GM19438 (cell line): ENCODE results near the gene FKRP.
A peak's percentile ranks its signal among the peaks of the same experiment; 100 is the strongest.
"Not testable (repeated sequence)": the region's sequence is repeated elsewhere in the genome, so short reads cannot be mapped to it uniquely, and the experiment has no call there.

Experiments
- ATAC-seq: cut with Tn5 transposase; IDR thresholded peaks from one replicate; pipeline ENCODE4 v1.9.1; 2021; ENCODE audit warnings: low read depth; ENCODE audit not compliant: unreplicated experiment

Gene FKRP

DNA sequence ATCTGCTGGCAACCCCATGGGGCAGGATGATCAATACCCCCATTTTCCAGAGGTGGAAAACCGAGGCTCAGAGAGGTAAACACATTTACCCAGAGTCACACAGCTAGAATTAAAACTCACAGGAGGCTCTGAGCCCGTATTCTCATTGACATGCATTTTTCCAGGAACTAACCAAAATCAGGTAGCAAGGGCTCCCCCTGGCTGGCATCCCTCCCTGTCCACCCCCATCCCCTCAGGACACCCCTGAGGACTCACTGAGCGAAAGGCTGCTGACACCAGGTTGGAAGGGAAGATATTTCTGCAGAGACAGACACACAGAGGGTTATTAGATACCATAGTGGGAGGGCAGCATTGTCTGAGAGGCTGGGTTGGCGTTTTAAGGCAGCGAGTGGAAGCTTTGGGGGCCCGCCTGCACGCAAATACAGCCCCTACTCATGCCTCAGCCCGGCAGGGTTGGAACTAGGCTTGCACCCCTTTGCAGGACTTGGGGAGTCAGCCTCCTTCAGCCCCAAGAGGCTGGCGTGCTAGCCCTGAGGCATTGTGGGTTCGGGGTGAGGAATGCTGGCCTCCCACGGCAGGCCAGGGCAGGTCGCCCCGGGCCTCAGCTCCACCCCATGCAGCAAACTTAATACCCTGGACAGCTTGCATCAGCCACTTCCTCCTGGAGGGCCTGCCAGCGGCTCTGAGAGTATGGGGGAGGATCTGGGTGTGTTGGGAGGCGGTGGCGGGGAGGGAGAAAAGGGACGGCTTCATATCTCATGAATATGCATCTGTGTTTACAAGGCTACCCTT is 38.6 kb downstream of the FKRP start:
- peak; percentile 45 for ATAC-seq

- ATAC-seq = no peak
Measured at GRCh38 chr19:46785054-46785979, 39.5 kb downstream of the FKRP start.

DNA sequence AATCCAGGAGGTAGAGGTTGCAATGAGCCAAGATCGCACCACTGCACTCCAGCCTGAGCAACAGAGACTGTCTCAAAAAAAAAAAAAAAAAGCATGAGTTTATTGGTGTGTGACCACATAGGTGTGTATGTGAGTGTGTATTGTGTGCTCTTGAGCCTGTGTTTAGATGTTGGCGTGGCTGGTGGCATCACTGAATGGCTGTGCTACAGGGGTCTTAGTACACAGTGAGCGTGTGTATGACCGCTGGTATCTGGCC is 40.1 kb downstream of the FKRP start:
- no peak for ATAC-seq

DNA sequence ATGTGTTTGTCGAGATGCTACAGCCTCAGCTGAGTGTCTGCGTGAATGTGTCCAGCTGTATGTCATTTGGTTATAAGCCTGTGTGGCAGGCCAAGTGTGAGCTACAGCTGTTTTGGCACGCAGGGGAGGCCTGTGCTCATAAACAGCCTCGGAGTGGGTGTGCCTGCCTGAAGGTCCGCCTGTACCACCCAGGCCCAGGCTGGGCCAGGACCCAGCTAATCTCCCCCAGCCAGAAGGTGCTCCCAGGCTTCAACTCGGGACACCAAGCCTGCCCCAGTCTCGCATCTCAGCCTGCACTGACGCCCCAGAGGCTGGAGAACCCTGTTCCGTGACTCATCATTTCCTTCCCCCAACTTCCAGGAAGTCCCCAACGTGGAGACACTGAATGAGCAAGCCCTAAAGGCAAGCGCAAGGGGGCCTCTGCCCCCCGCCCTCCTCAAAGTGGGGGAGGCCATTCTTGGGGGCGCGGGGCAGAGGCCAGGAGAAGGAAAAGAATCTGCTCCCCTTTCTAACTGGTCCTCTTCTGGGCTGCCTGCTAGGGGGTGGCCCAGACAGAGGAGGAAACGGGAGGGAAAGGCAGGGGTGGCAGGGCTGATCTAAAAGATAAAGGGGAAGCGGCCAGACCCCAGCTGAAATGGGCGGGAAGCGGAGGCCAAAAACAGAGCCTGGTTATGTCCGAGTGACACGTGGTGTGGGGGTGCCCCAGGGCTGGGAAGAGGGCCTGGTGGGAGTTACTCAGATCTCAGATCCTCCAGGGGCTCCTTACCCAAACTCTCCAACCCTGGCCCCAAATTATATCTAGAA is 40.6 kb downstream of the FKRP start:
- no peak for ATAC-seq

DNA sequence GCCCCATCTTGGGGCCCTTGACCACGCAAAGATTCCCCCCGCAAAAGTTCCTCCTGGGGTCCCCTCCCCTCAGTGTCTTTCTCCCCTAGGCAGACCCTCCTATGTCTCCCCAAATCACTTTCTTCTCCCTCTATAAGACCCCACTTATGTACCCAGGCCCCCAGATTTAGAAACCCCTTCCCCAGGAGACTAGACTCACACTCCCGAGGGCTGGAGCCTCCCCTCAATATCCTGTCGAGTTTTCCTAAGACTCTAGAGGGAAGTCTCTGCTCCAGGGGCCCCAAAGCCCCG is 41.1 kb downstream of the FKRP start:
- ATAC-seq = no peak

DNA sequence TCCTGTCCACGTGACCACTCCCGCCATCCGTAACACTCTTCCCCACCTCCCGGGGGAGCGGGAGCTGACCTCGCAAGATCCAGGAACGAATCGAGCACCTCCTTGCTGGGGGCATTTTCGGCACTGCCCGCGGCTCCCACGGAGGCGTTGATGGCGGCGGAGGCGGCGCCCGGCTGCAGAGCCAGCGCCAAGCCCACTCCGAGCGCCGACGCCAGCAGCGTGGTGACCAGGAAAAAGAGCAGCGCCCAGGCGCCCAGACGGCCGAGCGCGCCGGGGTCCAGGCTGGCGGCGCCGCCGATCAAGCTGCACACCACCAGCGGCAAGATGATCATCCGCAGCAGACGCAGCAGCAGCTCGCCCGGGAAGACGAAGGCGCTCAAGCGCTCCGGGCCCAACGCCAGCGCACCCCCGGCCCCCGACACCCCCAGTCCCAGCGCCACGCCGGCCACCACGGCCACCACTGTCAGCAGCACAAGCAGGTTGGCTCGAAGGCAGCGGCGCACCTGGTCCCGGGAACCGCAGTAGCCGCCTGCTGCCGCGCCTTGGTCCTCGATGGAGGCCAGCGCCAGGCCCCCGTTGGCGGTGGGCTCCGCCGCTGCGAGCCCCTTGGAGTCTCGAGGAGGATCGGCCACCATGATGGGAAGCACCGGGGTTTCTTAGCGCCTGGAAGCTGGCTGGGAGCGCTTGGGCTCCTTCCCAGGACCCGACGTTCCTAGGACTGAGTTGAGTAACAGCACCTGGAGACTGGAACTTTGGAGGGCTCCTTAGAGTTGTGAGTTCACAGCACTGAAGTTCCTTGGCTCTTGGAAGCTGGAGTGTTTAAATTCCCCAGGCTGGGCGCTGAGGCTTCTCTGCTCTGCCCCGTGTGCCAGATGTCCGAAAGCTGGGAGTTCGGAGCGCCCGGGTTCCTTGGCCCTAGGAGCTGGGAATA is 41.7 kb downstream of the FKRP start:
- ATAC-seq = no peak

GRCh38 chr19:46788262-46788967 is 42.6 kb downstream of the FKRP start, which contains the start of gene SLC1A5:
Gene SLC1A5 (minus strand): TSS chr19:46788594. CDS start chr19:46787965, 629 bp downstream.
- peak; percentile 56 for ATAC-seq

GRCh38 chr19:46788968-46789338 is 43.1 kb downstream of the FKRP start:
- ATAC-seq = no peak

DNA sequence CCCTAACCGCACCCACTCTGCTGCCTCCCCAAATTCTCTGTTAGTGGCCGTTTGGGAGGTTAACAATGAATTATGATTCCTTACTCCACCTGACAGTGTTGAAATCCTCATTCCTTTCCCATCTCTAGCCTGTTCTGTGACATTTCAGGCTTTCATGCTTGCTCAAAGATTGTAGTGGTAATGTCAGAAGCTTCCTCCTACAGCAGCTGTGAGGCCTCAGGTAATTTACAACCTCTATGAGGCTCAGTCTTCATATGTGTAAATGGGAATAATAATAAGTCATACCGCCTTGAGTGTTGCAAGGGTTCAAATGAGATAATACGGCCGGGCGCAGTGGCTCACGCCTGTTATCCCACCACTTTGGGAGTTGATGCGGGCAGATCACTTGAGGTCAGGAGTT is 43.5 kb downstream of the FKRP start:
- no peak for ATAC-seq

- ATAC-seq = no peak
Measured at GRCh38 chr19:46791944-46792343, 46.1 kb downstream of the FKRP start.

GRCh38 chr19:46797881-46798280 is 52.0 kb downstream of the FKRP start:
- ATAC-seq = no peak

GRCh38 chr19:46798713-46799112 is 52.9 kb downstream of the FKRP start:
- ATAC-seq = no peak

DNA sequence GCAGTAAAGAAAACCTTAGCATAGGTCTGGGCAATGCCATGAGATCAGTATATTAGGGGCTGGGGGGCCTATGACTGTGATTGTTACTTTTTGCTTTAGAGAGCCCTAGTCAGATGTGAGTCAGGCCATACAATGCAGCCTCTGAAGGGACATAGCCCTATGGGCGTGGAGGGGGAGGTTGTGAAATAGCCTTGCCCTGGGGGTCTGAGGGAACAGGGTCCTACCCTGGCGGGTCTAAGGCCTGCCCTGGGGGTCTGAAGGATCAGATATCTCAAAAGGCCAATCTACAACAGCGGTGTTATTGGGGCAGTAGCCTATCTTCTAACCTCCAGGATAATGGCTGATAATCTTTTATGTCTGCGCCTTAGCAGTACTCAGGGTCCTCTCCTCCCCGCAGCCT is 56.3 kb downstream of the FKRP start:
- no peak for ATAC-seq

DNA sequence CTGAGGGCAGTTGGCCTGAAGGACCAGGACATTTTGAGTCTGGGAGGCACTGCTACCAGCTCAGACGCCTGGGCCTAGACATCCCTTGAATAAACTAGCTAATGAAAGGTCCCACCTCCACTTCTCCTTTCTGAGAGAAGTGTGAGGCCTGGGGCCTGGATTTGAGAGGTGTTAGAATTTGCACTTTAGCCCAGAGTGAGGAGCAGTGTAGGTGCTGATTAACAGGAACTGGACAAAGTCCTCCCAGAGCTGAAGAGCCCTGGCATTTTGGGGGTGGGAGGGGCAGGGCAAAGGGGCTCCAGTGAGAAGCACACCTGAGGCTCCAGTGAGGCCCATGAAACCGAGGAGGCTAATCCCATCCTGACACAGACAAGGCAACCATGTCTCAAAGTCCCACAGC is 57.7 kb downstream of the FKRP start:
- no peak for ATAC-seq

GRCh38 chr19:46804432-46804831 is 58.6 kb downstream of the FKRP start:
- not testable (repeated sequence) for ATAC-seq

GRCh38 chr19:46806656-46807055 is 60.8 kb downstream of the FKRP start:
- ATAC-seq = no peak
